K562 (cell line): ENCODE data around the gene CTSV. TPM values are rescaled to one million over a fixed set of nuclear protein-coding genes. Genes with fewer than 3 reads are reported as not detected.

Experiments
- ATAC-seq: fragments of 200-7000 bp; cut with Tn5 transposase; 3 replicates; pipeline ENCODE4 v1.9.1; 2020; ENCODE audit warnings: moderate library complexity
- Bru-seq: library from RNA; stranded (reverse); fragments of 400-500 nt; gene quantifications from one replicate; lab custom pipeline; 2021; lab: Mats Ljungman, UMichigan
- BruChase-seq, 2 experiments: library from RNA; stranded (reverse); fragments of 400-500 nt; gene quantifications; one replicate each; lab custom pipeline; 2021; lab: Mats Ljungman, UMichigan
- BruUV-seq: library from RNA; stranded (reverse); fragments of 400-500 nt; replicated peaks from 2 replicates; lab custom pipeline; 2021; lab: Mats Ljungman, UMichigan
- CTCF ChIA-PET: fragments of 300-600 bp; formaldehyde crosslinking; extraction: SDS; loops from one replicate; lab custom pipeline; 2021; ENCODE audit warnings: low intra/inter-chr PET ratio; lab: Yijun Ruan, JAX
- POLR2A ChIA-PET: fragments of 300-600, 350-650 bp; sonication (Branson Sonifier 250); formaldehyde crosslinking; extraction: SDS; loops from one replicate; lab custom pipeline; 2021; ENCODE audit warnings: antibody characterized with exemption, inconsistent platforms; lab: Yijun Ruan, JAX
- DNase-seq, 4 experiments: peaks; one replicate each; pipeline versions ENCODE4 v3.0.0 to v3.0.0-alpha.2; 2011 to 2018; ENCODE audit warnings: low spot score in 3 of 4, mixed read lengths in 3 of 4; ENCODE audit errors: extremely low read depth in 1 of 4
- FAIRE-seq: peaks from 2 replicates; lab custom pipeline; 2011; peaks lifted over from hg19 to GRCh38; lab: Jason Lieb, UNC
- H2AFZ ChIP-seq: 2 replicates; pipeline ENCODE4 v1.6.0; 2011; ENCODE audit warnings: low read depth, low read length, control low read depth, inconsistent platforms
- H3K27ac ChIP-seq: fragments of 200-600 bp; 3 replicates; pipeline ENCODE4 v1.8.0; 2011; ENCODE audit warnings: low read depth, mild to moderate bottlenecking, control low read depth, inconsistent platforms, low read length, moderate library complexity, mixed read lengths; ENCODE audit errors: extremely low read depth
- H3K27me3 ChIP-seq, 2 experiments: fragments of 300-600 bp in 1 of 2; 2 replicates in 1 of 2; 3 replicates in 1 of 2; pipeline versions ENCODE4 v1.6.0 to v1.8.0; 2011; ENCODE audit warnings: inconsistent platforms in 2 of 2, low read length in 2 of 2, mild to moderate bottlenecking in 1 of 2, mixed read lengths in 1 of 2, moderate library complexity in 1 of 2; ENCODE audit not compliant: control insufficient read depth in 2 of 2, insufficient read depth in 2 of 2
- H3K36me3 ChIP-seq: fragments of 300-600 bp; 3 replicates; pipeline ENCODE4 v1.8.0; 2011; ENCODE audit warnings: mild to moderate bottlenecking, low read length, inconsistent platforms; ENCODE audit not compliant: control insufficient read depth, insufficient read depth
- H3K4me1 ChIP-seq, 2 experiments: fragments of 200-600 bp in 1 of 2; replicated peaks in 1 of 2; 2 replicates in 1 of 2; 3 replicates in 1 of 2; pipeline versions ENCODE4 v1.5.1 to v1.8.0; 2011; ENCODE audit warnings: inconsistent platforms in 2 of 2, low read length in 2 of 2, mild to moderate bottlenecking in 1 of 2, mixed read lengths in 1 of 2, moderate library complexity in 1 of 2; ENCODE audit not compliant: control insufficient read depth in 2 of 2, insufficient read depth in 2 of 2
- H3K4me2 ChIP-seq: 2 replicates; pipeline ENCODE4 v1.6.1; 2011; ENCODE audit warnings: low read length, control low read depth, inconsistent platforms, mixed read lengths; ENCODE audit not compliant: insufficient read depth
- H3K4me3 ChIP-seq: fragments of 200-600 bp; sonication (generic), shearing (Covaris generic); 2 replicates; pipeline ENCODE4 v1.5.1; 2016; ENCODE audit warnings: control low read depth, inconsistent platforms
- H3K79me2 ChIP-seq: fragments of 200-600 bp; 3 replicates; pipeline ENCODE4 v1.8.0; 2011; ENCODE audit warnings: low read length, inconsistent platforms; ENCODE audit not compliant: control insufficient read depth, insufficient read depth
- H3K9ac ChIP-seq, 2 experiments: 2 replicates each; pipeline versions ENCODE4 v1.6.0 to v1.6.1; 2011; ENCODE audit warnings: low read depth in 2 of 2, low read length in 2 of 2, control low read depth in 1 of 2, inconsistent platforms in 1 of 2, mild to moderate bottlenecking in 1 of 2, mixed read lengths in 1 of 2; ENCODE audit not compliant: insufficient read depth in 1 of 2
- H3K9me1 ChIP-seq: one replicate; pipeline ENCODE4 v1.6.0; 2011; ENCODE audit warnings: inconsistent platforms, mild to moderate bottlenecking, low read length, moderate library complexity; ENCODE audit not compliant: control insufficient read depth, insufficient read depth
- H3K9me3 ChIP-seq: replicated peaks from 2 replicates; pipeline ENCODE4 v1.5.1; 2011; ENCODE audit warnings: low read depth, low read length, inconsistent platforms; ENCODE audit not compliant: control insufficient read depth, insufficient read depth
- H4K20me1 ChIP-seq: replicated peaks from 2 replicates; pipeline ENCODE4 v1.6.1; 2011; ENCODE audit warnings: low read length, inconsistent platforms, mixed read lengths; ENCODE audit not compliant: control insufficient read depth, insufficient read depth
- CHD4 ChIP-seq: fragments of 200-600 bp; sonication (generic); IDR thresholded peaks from 3 replicates; pipeline ENCODE4 v1.6.1; 2012; ENCODE audit warnings: low read depth, mild to moderate bottlenecking, mixed read lengths, low read length, inconsistent platforms; ENCODE audit not compliant: insufficient read depth, insufficient replicate concordance, poor library complexity, severe bottlenecking
- DLX4 ChIP-seq: fragments of 250-450 bp; sonication (Bioruptor Pico); IDR thresholded peaks from 2 replicates; pipeline ENCODE4 v1.6.1; 2021; ENCODE audit warnings: mild to moderate bottlenecking
- HSF4 ChIP-seq: fragments of 250-450 bp; sonication (Bioruptor Pico); IDR thresholded peaks from 2 replicates; pipeline ENCODE4 v2.1.2; 2022; ENCODE audit warnings: mild to moderate bottlenecking, moderate library complexity, borderline replicate concordance
- NCOR1 ChIP-seq: fragments of 450-650 bp; IDR thresholded peaks from 2 replicates; pipeline ENCODE4 v1.6.1; 2016; ENCODE audit warnings: mild to moderate bottlenecking, moderate library complexity
- RCOR1 ChIP-seq, 2 experiments: IDR thresholded peaks; 2 replicates each; pipeline ENCODE4 v1.6.1; 2012; ENCODE audit warnings: low read depth in 2 of 2, low read length in 2 of 2, borderline replicate concordance in 1 of 2, improper control_type of control experiment in 1 of 2
- SREBF1 ChIP-seq: fragments of 150-350 bp; IDR thresholded peaks from 2 replicates; pipeline ENCODE4 v1.6.1; 2014; ENCODE audit warnings: antibody characterized with exemption, low read depth, low read length, borderline replicate concordance
- TFAM ChIP-seq: fragments of 250-450 bp; sonication (Bioruptor Pico); conservative IDR thresholded peaks from 2 replicates; pipeline ENCODE4 v1.5.0; 2021; ENCODE audit warnings: mild to moderate bottlenecking, moderate library complexity
- TOE1 ChIP-seq, 2 experiments: fragments of 450-650 bp in 1 of 2; sonication (generic) in 1 of 2; formaldehyde crosslinking in 1 of 2; IDR thresholded peaks; 2 replicates each; pipeline versions ENCODE4 v1.7.1 to v1.8.0; 2016 to 2022; ENCODE audit warnings: borderline replicate concordance in 2 of 2, mild to moderate bottlenecking in 2 of 2, antibody characterized with exemption in 1 of 2, inconsistent platforms in 1 of 2, low read depth in 1 of 2, missing genetic modification reagents in 1 of 2, moderate library complexity in 1 of 2
- ZNF699 ChIP-seq: fragments of 250-450 bp; sonication (Bioruptor Pico); IDR thresholded peaks from 2 replicates; pipeline ENCODE4 v1.8.0; 2021; ENCODE audit warnings: mild to moderate bottlenecking, moderate library complexity; ENCODE audit not compliant: insufficient replicate concordance
- WGBS: fragments of 100-300 bp; shearing (Covaris generic); methylation state at CpG from one replicate; pipeline ENCODE4 v1.1.6; 2016; ENCODE audit warnings: low coverage, mixed read lengths; ENCODE audit not compliant: insufficient coverage; ENCODE audit errors: missing lambda C conversion rate; 5-methylcytosine and 5-hydroxymethylcytosine counted together
- in situ Hi-C: fragments of 300-500 bp; cut with MboI; formaldehyde crosslinking; loops from 4 replicates; pipeline ENCODE4 v1.15.0; 2018; ENCODE audit warnings: inconsistent platforms, mixed read lengths
- intact Hi-C: fragments of 100-400 bp; cut with micrococcal nuclease; formaldehyde crosslinking; loops from 2 replicates; pipeline ENCODE4 v1.14.2; 2022
- long read RNA-seq, 3 experiments: library from polyadenylated mRNA in 2 of 3; library from RNA in 1 of 3; unstranded in 2 of 3; stranded (forward) in 1 of 3; transcript quantifications; one replicate each; pipeline ENCODE4 v2.0.0, GENCODE V29; 2019 to 2022
- polyA minus RNA-seq, 3 experiments: library from RNA; depleted of rRNA, polyadenylated mRNA; stranded (reverse); fragments of >200 nt; gene quantifications; 2 replicates each; pipeline ENCODE4 v1.2.3, GENCODE V29; 2011
- polyA plus RNA-seq, 8 experiments: library from polyadenylated mRNA; depleted of rRNA in 4 of 8; stranded (reverse) in 5 of 8; unstranded in 3 of 8; fragments of >200 nt; fragmentation: Nextera tagmentation in 2 of 8; fragmentation: Illumina TruSeq in 1 of 8; extraction: Ambion mirVana in 2 of 8; extraction: Trizol in 1 of 8; gene quantifications; 2 replicates each; pipeline versions ENCODE4 v1.2.1 to v1.2.3, GENCODE V29; 2011 to 2014; ENCODE audit warnings: inconsistent platforms in 1 of 8, missing spikeins in 1 of 8
- total RNA-seq, 7 experiments: library from RNA; depleted of rRNA in 6 of 7; stranded (reverse); fragments of >200 nt in 6 of 7; fragmentation: Illumina TruSeq in 2 of 7; extraction: Trizol in 2 of 7; gene quantifications; 2 replicates each; pipeline versions ENCODE4 v1.2.1 to v1.2.3, GENCODE V29; 2011 to 2021; ENCODE audit warnings: low replicate concordance in 1 of 7
- TF ChIP-seq, protein P1 (sequence below): fragments of 250-450 bp; sonication (Bioruptor Pico); IDR thresholded peaks from 2 replicates; pipeline ENCODE4 v1.8.0; 2021; ENCODE audit warnings: borderline replicate concordance, mild to moderate bottlenecking, moderate library complexity; ENCODE audit not compliant: poor library complexity, severe bottlenecking
- TF ChIP-seq, protein P2 (sequence below): sonication (generic); formaldehyde crosslinking; IDR thresholded peaks from 2 replicates; pipeline ENCODE4 v1.8.0; 2022; ENCODE audit warnings: mild to moderate bottlenecking, missing genetic modification reagents

Gene CTSV
- total RNA-seq (2011; cell fraction: chromatin; rRNA removed; ENCODE audit: low replicate concordance), result 0.09 and 0.12 TPM in 2 replicates
- total RNA-seq (2011; cell fraction: nucleolus; rRNA removed), result not detected in 2 replicates
- 0.07 and 0.15 TPM in 2 replicates for total RNA-seq (2011; cell fraction: nucleoplasm; rRNA removed)
- 0.04 TPM in 1 of 2 replicates, not detected in the other for total RNA-seq (2014; rRNA removed)
- total RNA-seq (2014; rRNA removed; fragmentation: Illumina TruSeq; extraction: Trizol), result 0.18 TPM in 1 of 2 replicates, not detected in the other
- 0.11 and 0.14 TPM in 2 replicates for total RNA-seq (2015; rRNA removed; fragmentation: Illumina TruSeq; extraction: Trizol)
- not detected in 2 replicates for total RNA-seq (2021)
- 0.06 and 0.11 TPM in 2 replicates for polyA plus RNA-seq (2011; rRNA removed)
- 0.04 and 0.19 TPM in 2 replicates for polyA plus RNA-seq (2011; cell fraction: cytosol; rRNA removed)
- polyA plus RNA-seq (2011; cell fraction: nucleus; rRNA removed), result 0.07 TPM in 1 of 2 replicates, not detected in the other
- 0.21 and 0.66 TPM in 2 replicates for polyA plus RNA-seq (2012)
- 0.12 TPM in 1 of 2 replicates, not detected in the other for polyA plus RNA-seq (2014; fragmentation: Illumina TruSeq; extraction: Trizol)
- polyA plus RNA-seq (2014; fragmentation: Nextera tagmentation; extraction: Ambion mirVana), result under 1 TPM; 0.35 to 0.39 TPM
- polyA plus RNA-seq (2014; rRNA removed), result 0.12 TPM in 1 of 2 replicates, not detected in the other
- polyA minus RNA-seq (2011; rRNA and poly(A)+ RNA removed), result 0.18 and 0.24 TPM in 2 replicates
- polyA minus RNA-seq (2011; cell fraction: cytosol; rRNA and poly(A)+ RNA removed), result not detected in 2 replicates
- polyA minus RNA-seq (2011; cell fraction: nucleus; rRNA and poly(A)+ RNA removed), result 0.22 TPM in 1 of 2 replicates, not detected in the other
- percentile 13 among the genes with signal in this experiment for Bru-seq, nascent RNA
- BruChase-seq, experiment 1, labeled RNA remaining after a 2-hour chase, result percentile 24 among the genes with signal in this experiment
- BruChase-seq, experiment 2, labeled RNA remaining after a 6-hour chase, result percentile 19 among the genes with signal in this experiment
- long read RNA-seq, experiment 1, result 0 reads
- long read RNA-seq, experiment 2, result 0 reads
- long read RNA-seq, experiment 3, result 0 reads

DNA sequence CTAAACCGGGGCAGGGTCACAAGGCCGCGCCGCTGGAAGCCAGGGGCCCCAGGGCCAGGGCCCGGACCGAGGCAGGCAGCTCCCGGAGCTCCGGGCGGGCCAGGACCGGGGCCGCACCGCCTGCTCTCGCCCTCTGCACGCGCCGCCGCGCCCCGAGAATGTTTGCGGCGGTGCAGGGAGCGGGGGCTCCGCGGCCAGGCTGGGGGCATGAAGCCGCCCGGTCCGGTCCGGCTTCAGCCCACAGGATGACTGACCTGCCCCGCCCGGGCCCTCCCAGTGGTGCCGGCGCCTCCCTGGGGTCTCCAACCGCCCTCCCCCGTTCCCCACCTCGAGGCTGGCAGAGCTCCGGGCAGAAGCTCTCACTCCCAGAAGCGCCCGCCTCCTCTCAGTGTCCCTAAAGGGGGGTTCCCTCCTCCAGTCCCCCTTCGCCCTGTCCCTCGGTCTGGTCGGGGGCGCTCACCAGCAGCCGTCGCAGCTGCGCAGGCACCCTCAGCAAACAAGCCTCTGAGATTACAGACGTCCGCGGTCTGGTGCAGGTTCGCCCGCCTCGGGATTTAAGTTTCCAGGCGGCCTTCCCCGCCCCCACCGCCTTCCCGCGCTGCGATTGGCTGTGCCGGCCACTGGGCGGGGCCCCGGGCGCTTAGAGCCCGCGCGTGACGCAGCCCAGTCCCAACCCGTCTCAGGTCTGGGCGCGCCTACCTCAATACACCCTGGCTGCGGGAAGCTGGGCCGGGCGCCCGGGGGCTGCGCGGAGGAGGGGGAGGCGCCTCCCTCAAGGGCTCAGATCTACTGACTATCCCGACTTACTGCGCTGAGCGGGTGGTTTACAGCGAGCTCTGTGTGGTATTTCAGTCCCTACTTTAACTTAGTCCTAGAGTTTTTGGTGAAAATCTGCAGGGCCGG, at the start of gene CTSV:
Gene CTSV (minus strand): TSS at position 532 of the 903 bp plus-strand sequence. CDS start 1,099 bp downstream, outside the sequence.
- ATAC-seq, result peak; percentile 100
- peaks cover 10 to 28% of the 10 kb centered on the region in 2 experiments for H3K27me3 ChIP-seq
- no peaks in the 10 kb centered on the region for H3K36me3 ChIP-seq
- CTCF ChIA-PET, result no interaction called here
- peak; percentile 83 for FAIRE-seq
- peaks cover 0 to 14% of the 10 kb centered on the region in 2 experiments; a peak in 2 of 5 replicates for H3K4me1 ChIP-seq
- H3K9ac ChIP-seq, result peak within 1 kb of the TSS; percentile 40 to 86; a peak in 3 of 4 replicates
- 10% methylated on average over 56 of the region's 80 CpGs for WGBS
- in situ Hi-C loops (no loop called here), intact Hi-C loops (no loop called here)
- H4K20me1 ChIP-seq, result no peaks in the 10 kb centered on the region
- peak within 1 kb of the TSS; percentile 41 for H3K4me3 ChIP-seq
- H3K4me2 ChIP-seq, result peak within 1 kb of the TSS; percentile 79
- POLR2A ChIA-PET, result interaction anchor here (1.0 kb wide), 1 partner anchor 52 kb away, joined by 3 read pairs; no protein-coding TSS in a partner anchor
- H3K9me3 ChIP-seq, result no peaks in the 10 kb centered on the region
- H3K27ac ChIP-seq, result no peak within 1 kb of the TSS
- no peaks in the 10 kb centered on the region for H3K79me2 ChIP-seq
- peak; percentile 92 to 99 (median 98) for DNase-seq
- H2AFZ ChIP-seq, result peak within 1 kb of the TSS; percentile 86
- H3K9me1 ChIP-seq, result no peaks in the 10 kb centered on the region
- no TSS peak for BruUV-seq
- TF ChIP-seq, protein P1, sequence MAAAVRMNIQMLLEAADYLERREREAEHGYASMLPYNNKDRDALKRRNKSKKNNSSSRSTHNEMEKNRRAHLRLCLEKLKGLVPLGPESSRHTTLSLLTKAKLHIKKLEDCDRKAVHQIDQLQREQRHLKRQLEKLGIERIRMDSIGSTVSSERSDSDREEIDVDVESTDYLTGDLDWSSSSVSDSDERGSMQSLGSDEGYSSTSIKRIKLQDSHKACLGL, result no peak
- TF ChIP-seq, protein P2, sequence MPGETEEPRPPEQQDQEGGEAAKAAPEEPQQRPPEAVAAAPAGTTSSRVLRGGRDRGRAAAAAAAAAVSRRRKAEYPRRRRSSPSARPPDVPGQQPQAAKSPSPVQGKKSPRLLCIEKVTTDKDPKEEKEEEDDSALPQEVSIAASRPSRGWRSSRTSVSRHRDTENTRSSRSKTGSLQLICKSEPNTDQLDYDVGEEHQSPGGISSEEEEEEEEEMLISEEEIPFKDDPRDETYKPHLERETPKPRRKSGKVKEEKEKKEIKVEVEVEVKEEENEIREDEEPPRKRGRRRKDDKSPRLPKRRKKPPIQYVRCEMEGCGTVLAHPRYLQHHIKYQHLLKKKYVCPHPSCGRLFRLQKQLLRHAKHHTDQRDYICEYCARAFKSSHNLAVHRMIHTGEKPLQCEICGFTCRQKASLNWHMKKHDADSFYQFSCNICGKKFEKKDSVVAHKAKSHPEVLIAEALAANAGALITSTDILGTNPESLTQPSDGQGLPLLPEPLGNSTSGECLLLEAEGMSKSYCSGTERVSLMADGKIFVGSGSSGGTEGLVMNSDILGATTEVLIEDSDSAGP (CRISPR knock-in tag), result no peak
- no peak for TF ChIP-seq SREBF1
- TF ChIP-seq RCOR1 (IDR thresholded peaks at IDR 0.05; ENCODE audit: borderline replicate concordance in 1 of 2, low read depth in 2 of 2, low read length in 2 of 2), result peak in 1 of 2 experiments; percentile 42; a peak in 1 of 4 replicates
- no peak for TF ChIP-seq TFAM (CRISPR knock-in tag)
- no peak for TF ChIP-seq NCOR1
- no peak for TF ChIP-seq HSF4 (CRISPR knock-in tag)
- TF ChIP-seq ZNF699 (CRISPR knock-in tag), result no peak
- no peak; the same call in 1 of the 2 replicates for TF ChIP-seq TOE1 (IDR thresholded peaks at IDR 0.05; ENCODE audit: borderline replicate concordance)
- TF ChIP-seq TOE1 (CRISPR knock-in tag; IDR thresholded peaks at IDR 0.05; ENCODE audit: borderline replicate concordance, low read depth), result no peak
- no peak for TF ChIP-seq DLX4 (CRISPR knock-in tag)
- no peak for TF ChIP-seq CHD4
